Measurements from ENCODE around the gene CER1. TPM values are rescaled to one million over a fixed set of nuclear protein-coding genes. Genes with fewer than 3 reads are reported as not detected.

Gene CER1
- total and polyA plus RNA-seq, 9 of the 15 experiments (the other 6 are each of a cell fraction or from before 2014, with no cell fraction given) = not detected

- Histone ChIP-seq H3K4me1 (replicated peaks in 1 of 2; ENCODE audit: control insufficient read depth in 2 of 2, insufficient read depth in 2 of 2, low read length in 2 of 2) (no peaks in the 10 kb centered on the region), H3K9ac (ENCODE audit: insufficient read depth in 1 of 2, low read depth in 2 of 2, low read length in 2 of 2) (no peak overlapping the region), H3K4me2 (ENCODE audit: insufficient read depth, low read length) (no peak overlapping the region), H2AFZ (ENCODE audit: low read depth, low read length) (no peak overlapping the region), H3K4me3 (no peak overlapping the region), H3K9me3 (replicated peaks; ENCODE audit: control insufficient read depth, insufficient read depth, low read depth, low read length) (no peaks in the 10 kb centered on the region), H3K27ac (ENCODE audit: extremely low read depth, low read depth, low read length) (no peak overlapping the region), H3K27me3 (ENCODE audit: control insufficient read depth in 2 of 2, insufficient read depth in 2 of 2, low read length in 2 of 2) (no peaks in the 10 kb centered on the region), H4K20me1 (replicated peaks; ENCODE audit: control insufficient read depth, insufficient read depth, low read length) (no peaks in the 10 kb centered on the region), H3K9me1 (ENCODE audit: control insufficient read depth, insufficient read depth, low read length) (no peaks in the 10 kb centered on the region), H3K79me2 (ENCODE audit: control insufficient read depth, insufficient read depth, low read length) (no peaks in the 10 kb centered on the region), H3K36me3 (ENCODE audit: control insufficient read depth, insufficient read depth, low read length) (no peaks in the 10 kb centered on the region)
- no TSS peak for BruUV-seq (replicated peaks)
- DNase-seq (ENCODE audit: extremely low read depth in 1 of 4, low spot score in 3 of 4) (no peak), ATAC-seq (no peak), FAIRE-seq (no peak)
- CTCF ChIA-PET (ENCODE audit: low intra/inter-chr PET ratio) = no interaction called here
- POLR2A ChIA-PET = no interaction called here
- in situ Hi-C loops (cut with MboI) (no loop called here), intact Hi-C loops (cut with micrococcal nuclease) (no loop called here)
- 0% methylated on average over 2 of the region's 3 CpGs for WGBS (ENCODE audit: insufficient coverage, low coverage, missing lambda C conversion rate)
- TF ChIP-seq NCOA4 (IDR thresholded peaks at IDR 0.05; ENCODE audit: partially characterized antibody) (no peak), E2F4 (CRISPR knock-in tag; IDR thresholded peaks at IDR 0.05; ENCODE audit: low read depth) (no peak), CBFB (CRISPR knock-in tag; IDR thresholded peaks at IDR 0.05) (no peak), ZNF174 (CRISPR knock-in tag; IDR thresholded peaks at IDR 0.05) (no peak), HOXB6 (CRISPR knock-in tag; IDR thresholded peaks at IDR 0.05; ENCODE audit: borderline replicate concordance) (no peak), EGR1 (conservative IDR thresholded peaks at IDR 0.05) (no peak), POU5F1 (IDR thresholded peaks at IDR 0.05; ENCODE audit: borderline replicate concordance, low read depth, low read length, partially characterized antibody) (no peak), RFX5 (IDR thresholded peaks at IDR 0.05; ENCODE audit: low read depth, low read length) (no peak)
Observed at GRCh38 chr9:14748373-14748772, 25.8 kb upstream of the CER1 start.

Measured in K562 (cell line).